Thyroid gland (tissue), 4 donors: Measurements from ENCODE around the gene LENG9.
"Not testable (repeated sequence)": the region's sequence is repeated elsewhere in the genome, so short reads cannot be mapped to it uniquely, and the experiment has no call there.

Experiments used
- POLR2A ChIP-seq, 2 donors: fragments of 450-650 bp; IDR thresholded peaks; one replicate each; pipeline ENCODE4 v1.6.1; 2017; ENCODE audit warnings: antibody characterized with exemption in 2 of 2, mild to moderate bottlenecking in 2 of 2, moderate library complexity in 1 of 2
- TF ChIP-seq, protein P1 (sequence below), 6 experiments: fragments of 200-600 bp in 3 of 6; fragments of 450-650 bp in 3 of 6; sonication (generic) in 3 of 6; IDR thresholded peaks; one replicate each; pipeline ENCODE4 v1.5.1; 2016 to 2019; ENCODE audit warnings: antibody characterized with exemption in 6 of 6, mild to moderate bottlenecking in 2 of 6, inconsistent platforms in 1 of 6, moderate library complexity in 1 of 6

DNA sequence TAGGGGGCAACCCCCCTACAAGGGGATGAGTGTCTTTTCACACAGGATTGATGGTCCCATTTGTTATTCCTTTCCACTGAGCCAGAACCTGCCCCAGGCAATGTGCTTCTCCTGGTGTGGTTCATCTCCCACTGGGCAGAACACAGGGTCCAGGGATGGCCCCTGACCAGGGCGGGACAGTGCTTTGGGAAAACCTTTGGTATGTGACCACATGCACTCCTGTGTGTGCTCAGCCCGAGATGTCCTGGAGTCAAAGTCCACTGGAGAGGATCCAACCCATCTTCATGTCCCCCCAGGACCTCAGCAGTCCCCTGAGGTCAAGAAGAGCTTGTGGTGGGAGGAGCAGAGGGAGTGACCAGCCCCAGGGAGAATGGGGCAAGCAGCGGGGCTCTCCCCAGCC is 44.9 kb upstream of the LENG9 start:
- TF ChIP-seq, protein P1, sequence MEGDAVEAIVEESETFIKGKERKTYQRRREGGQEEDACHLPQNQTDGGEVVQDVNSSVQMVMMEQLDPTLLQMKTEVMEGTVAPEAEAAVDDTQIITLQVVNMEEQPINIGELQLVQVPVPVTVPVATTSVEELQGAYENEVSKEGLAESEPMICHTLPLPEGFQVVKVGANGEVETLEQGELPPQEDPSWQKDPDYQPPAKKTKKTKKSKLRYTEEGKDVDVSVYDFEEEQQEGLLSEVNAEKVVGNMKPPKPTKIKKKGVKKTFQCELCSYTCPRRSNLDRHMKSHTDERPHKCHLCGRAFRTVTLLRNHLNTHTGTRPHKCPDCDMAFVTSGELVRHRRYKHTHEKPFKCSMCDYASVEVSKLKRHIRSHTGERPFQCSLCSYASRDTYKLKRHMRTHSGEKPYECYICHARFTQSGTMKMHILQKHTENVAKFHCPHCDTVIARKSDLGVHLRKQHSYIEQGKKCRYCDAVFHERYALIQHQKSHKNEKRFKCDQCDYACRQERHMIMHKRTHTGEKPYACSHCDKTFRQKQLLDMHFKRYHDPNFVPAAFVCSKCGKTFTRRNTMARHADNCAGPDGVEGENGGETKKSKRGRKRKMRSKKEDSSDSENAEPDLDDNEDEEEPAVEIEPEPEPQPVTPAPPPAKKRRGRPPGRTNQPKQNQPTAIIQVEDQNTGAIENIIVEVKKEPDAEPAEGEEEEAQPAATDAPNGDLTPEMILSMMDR (IDR thresholded peaks at IDR 0.05), result not testable (repeated sequence)
- not testable (repeated sequence) for TF ChIP-seq POLR2A (IDR thresholded peaks at IDR 0.05)
